Activated CD4-positive, alpha-beta memory T cell treated with anti-CD3 and anti-CD28 coated beads for 36 hours (primary cell): ENCODE results near the gene VWA1. TPM values are rescaled to one million over a fixed set of nuclear protein-coding genes. Genes with fewer than 3 reads are reported as not detected.
"Not testable (repeated sequence)": the region's sequence is repeated elsewhere in the genome, so short reads cannot be mapped to it uniquely, and the experiment has no call there.

Experiments used
- CTCF ChIA-PET: fragments of 350-600 bp; sonication (Branson Sonifier 250); formaldehyde crosslinking; loops from one replicate; lab custom pipeline; 2021; ENCODE audit warnings: antibody characterized with exemption, inconsistent platforms; lab: Charles Lee
- POLR2A ChIA-PET: fragments of 350-600 bp; sonication (Branson Sonifier 250); formaldehyde crosslinking; loops from one replicate; lab custom pipeline; 2021; ENCODE audit warnings: antibody characterized with exemption; lab: Charles Lee
- DNase-seq: peaks from one replicate; pipeline ENCODE4 v3.0.0-alpha.2; 2020
- H3K27ac Mint-ChIP-seq: one replicate; pipeline ENCODE4 v1.8.0; 2021; ENCODE audit warnings: mixed read lengths
- H3K27me3 Mint-ChIP-seq: one replicate; pipeline ENCODE4 v1.8.0; 2021; ENCODE audit warnings: mixed read lengths
- H3K36me3 Mint-ChIP-seq: one replicate; pipeline ENCODE4 v1.8.0; 2021; ENCODE audit warnings: mixed read lengths
- H3K4me1 Mint-ChIP-seq: one replicate; pipeline ENCODE4 v1.8.0; 2021; ENCODE audit warnings: low read depth, mixed read lengths
- H3K4me3 Mint-ChIP-seq: one replicate; pipeline ENCODE4 v1.8.0; 2021; ENCODE audit warnings: mild to moderate bottlenecking, mixed read lengths
- H3K9me3 Mint-ChIP-seq: one replicate; pipeline ENCODE4 v1.8.0; 2021; ENCODE audit warnings: mixed read lengths
- intact Hi-C: fragments of 100-400 bp; cut with micrococcal nuclease; formaldehyde crosslinking; loops from one replicate; pipeline ENCODE4 v1.15.1; 2023
- total RNA-seq, 2 experiments: library from RNA; stranded (reverse); gene quantifications; one replicate each; pipeline ENCODE4 v1.2.3, GENCODE V29; 2021

VWA1 gene
- total RNA-seq, 2 experiments from 2014 or later = 0.69 to 0.92 TPM

GRCh38 chr1:1456683-1457255 is 21.3 kb downstream of the VWA1 start:
- H3K4me1 Mint-ChIP-seq, H3K36me3 Mint-ChIP-seq, CTCF ChIA-PET, intact Hi-C loops, H3K27me3 Mint-ChIP-seq, H3K27ac Mint-ChIP-seq, H3K9me3 Mint-ChIP-seq, DNase-seq, H3K4me3 Mint-ChIP-seq, POLR2A ChIA-PET: not testable (repeated sequence)

GRCh38 chr1:1459156-1459555 is 23.7 kb downstream of the VWA1 start:
- H3K27me3 Mint-ChIP-seq, H3K27ac Mint-ChIP-seq, H3K4me3 Mint-ChIP-seq, H3K36me3 Mint-ChIP-seq, DNase-seq, intact Hi-C loops, CTCF ChIA-PET, H3K9me3 Mint-ChIP-seq, H3K4me1 Mint-ChIP-seq, POLR2A ChIA-PET: not testable (repeated sequence)

- H3K27ac Mint-ChIP-seq, H3K4me3 Mint-ChIP-seq, H3K9me3 Mint-ChIP-seq, H3K36me3 Mint-ChIP-seq, DNase-seq, POLR2A ChIA-PET, intact Hi-C loops, H3K27me3 Mint-ChIP-seq, H3K4me1 Mint-ChIP-seq, CTCF ChIA-PET: not testable (repeated sequence)
Observed at GRCh38 chr1:1459711-1460110, 24.2 kb downstream of the VWA1 start.

- Mint-ChIP-seq H3K9me3 (no peaks in the 10 kb centered on the region), H3K36me3 (no peaks in the 10 kb centered on the region), H3K27ac (no peak overlapping the region), H3K4me1 (no peaks in the 10 kb centered on the region), H3K4me3 (no peak overlapping the region), H3K27me3 (peaks cover 4% of the 10 kb centered on the region)
- no peak for DNase-seq
- ChIA-PET POLR2A (no interaction called here), CTCF (no interaction called here)
- intact Hi-C loops = no loop called here
Observed at GRCh38 chr1:1460540-1461130, 25.1 kb downstream of the VWA1 start.

GRCh38 chr1:1461721-1462317 is 26.3 kb downstream of the VWA1 start:
- ChIA-PET POLR2A (no interaction called here), CTCF (no interaction called here)
- H3K9me3 Mint-ChIP-seq = no peaks in the 10 kb centered on the region
- H3K27me3 Mint-ChIP-seq = peaks cover 6% of the 10 kb centered on the region
- H3K36me3 Mint-ChIP-seq = no peaks in the 10 kb centered on the region
- no peaks in the 10 kb centered on the region for H3K4me1 Mint-ChIP-seq
- DNase-seq = no peak
- H3K27ac Mint-ChIP-seq = no peak overlapping the region
- intact Hi-C loops = no loop called here
- H3K4me3 Mint-ChIP-seq = peak overlapping the region; percentile 66

- H3K27me3 Mint-ChIP-seq = peaks cover 6% of the 10 kb centered on the region
- CTCF ChIA-PET = interaction anchor here (0.7 kb wide), 1 partner anchor 446 kb away, joined by 3 read pairs; no protein-coding TSS in a partner anchor
- H3K4me3 Mint-ChIP-seq = peak overlapping the region; percentile 66
- H3K36me3 Mint-ChIP-seq = no peaks in the 10 kb centered on the region
- POLR2A ChIA-PET = no interaction called here
- DNase-seq = peak; percentile 29
- no peaks in the 10 kb centered on the region for H3K9me3 Mint-ChIP-seq
- intact Hi-C loops = no loop called here
- no peaks in the 10 kb centered on the region for H3K4me1 Mint-ChIP-seq
- no peak overlapping the region for H3K27ac Mint-ChIP-seq
Observed at GRCh38 chr1:1462318-1462966, 27.0 kb downstream of the VWA1 start.

GRCh38 chr1:1463312-1463711 is 27.8 kb downstream of the VWA1 start:
- H3K27ac Mint-ChIP-seq = no peak overlapping the region
- no peaks in the 10 kb centered on the region for H3K4me1 Mint-ChIP-seq
- no peaks in the 10 kb centered on the region for H3K9me3 Mint-ChIP-seq
- no peak for DNase-seq
- no peak overlapping the region for H3K4me3 Mint-ChIP-seq
- CTCF ChIA-PET = interaction anchor here (1.0 kb wide), 1 partner anchor 22 kb away, joined by 3 read pairs; no protein-coding TSS in a partner anchor
- no peaks in the 10 kb centered on the region for H3K36me3 Mint-ChIP-seq
- POLR2A ChIA-PET = no interaction called here
- peaks cover 6% of the 10 kb centered on the region for H3K27me3 Mint-ChIP-seq
- intact Hi-C loops = no loop called here

- H3K4me1 Mint-ChIP-seq = peaks cover 19% of the 10 kb centered on the region
- not testable (repeated sequence) for H3K27ac Mint-ChIP-seq
Observed at GRCh38 chr1:1468196-1468985, 32.9 kb downstream of the VWA1 start.

GRCh38 chr1:1470626-1471388 is 35.3 kb downstream of the VWA1 start:
- intact Hi-C loops = loop anchor here (2.0 kb wide), 1 partner anchor 40 kb away; no protein-coding TSS in a partner anchor
- ChIA-PET POLR2A (no interaction called here), CTCF (no interaction called here)
- peak overlapping the region; percentile 49 for H3K27ac Mint-ChIP-seq
- peaks cover 26% of the 10 kb centered on the region for H3K4me1 Mint-ChIP-seq
- peak overlapping the region; percentile 80 for H3K4me3 Mint-ChIP-seq
- no peaks in the 10 kb centered on the region for H3K36me3 Mint-ChIP-seq
- DNase-seq = peak; percentile 30
- H3K27me3 Mint-ChIP-seq = peaks cover under 1% of the 10 kb centered on the region
- no peaks in the 10 kb centered on the region for H3K9me3 Mint-ChIP-seq

More at GRCh38 chr1:1468196-1468985, 32.9 kb downstream of the VWA1 start:
- CTCF ChIA-PET, H3K36me3 Mint-ChIP-seq, intact Hi-C loops, H3K4me3 Mint-ChIP-seq, DNase-seq, POLR2A ChIA-PET, H3K9me3 Mint-ChIP-seq, H3K27me3 Mint-ChIP-seq: not testable (repeated sequence)

- Mint-ChIP-seq H3K27me3 (no peaks in the 10 kb centered on the region), H3K27ac (peak within 1 kb of the TSS; percentile 49), H3K4me3 (peak within 1 kb of the TSS; percentile 80), H3K4me1 (peaks cover 26% of the 10 kb centered on the region), H3K36me3 (no peaks in the 10 kb centered on the region), H3K9me3 (no peaks in the 10 kb centered on the region)
- POLR2A ChIA-PET = no interaction called here
- intact Hi-C loops = loop anchor here (2.0 kb wide), 1 partner anchor 39 kb away; no protein-coding TSS in a partner anchor
- DNase-seq = peak; percentile 97
- CTCF ChIA-PET = no interaction called here
Observed at GRCh38 chr1:1471389-1472052, 36.0 kb downstream of the VWA1 start, which contains the start of gene ATAD3B. Gene ATAD3B, plus strand, starts transcription at chr1:1471765. Its CDS starts 120 bp downstream, at chr1:1471885.
